Endodermal cell (in vitro differentiated cells): ENCODE data around the gene GNAL. TPM values are rescaled to one million over a fixed set of nuclear protein-coding genes. Genes with fewer than 3 reads are reported as not detected.
A peak's percentile ranks its signal among the peaks of the same experiment; 100 is the strongest.

Experiments
- DNase-seq: peaks from one replicate; pipeline ENCODE4 v3.0.0-alpha.2; 2017
- H3K27ac ChIP-seq: 2 replicates; pipeline ENCODE4 v1.5.1; 2013; ENCODE audit warnings: mild to moderate bottlenecking, low read depth, low read length, moderate library complexity
- H3K27me3 ChIP-seq: 2 replicates; pipeline ENCODE4 v1.6.1; 2013; ENCODE audit warnings: mild to moderate bottlenecking, low read length, moderate library complexity; ENCODE audit not compliant: insufficient read depth, control insufficient read depth, poor library complexity, severe bottlenecking
- H3K36me3 ChIP-seq: 2 replicates; pipeline ENCODE4 v1.7.0; 2013; ENCODE audit warnings: mild to moderate bottlenecking, low read length, moderate library complexity; ENCODE audit not compliant: control insufficient read depth, insufficient read depth
- H3K4me1 ChIP-seq: one replicate; pipeline ENCODE4 v1.7.0; 2013; ENCODE audit warnings: low read length; ENCODE audit not compliant: control insufficient read depth, insufficient read depth
- H3K4me3 ChIP-seq: 2 replicates; pipeline ENCODE4 v1.5.1; 2013; ENCODE audit warnings: mild to moderate bottlenecking, low read length, moderate library complexity
- H3K9ac ChIP-seq: 2 replicates; pipeline ENCODE4 v1.6.1; 2013; ENCODE audit warnings: mild to moderate bottlenecking, low read length, moderate library complexity; ENCODE audit not compliant: poor library complexity, severe bottlenecking; ENCODE audit errors: extremely low read depth
- H3K9me3 ChIP-seq: 2 replicates; pipeline ENCODE4 v1.6.1; 2013; ENCODE audit warnings: mild to moderate bottlenecking, low read length, moderate library complexity; ENCODE audit not compliant: control insufficient read depth
- H3K27ac Mint-ChIP-seq: 2 replicates; pipeline ENCODE4 v1.8.0; 2020; ENCODE audit warnings: mixed read lengths
- H3K27me3 Mint-ChIP-seq: 2 replicates; pipeline ENCODE4 v1.8.0; 2021; ENCODE audit warnings: mild to moderate bottlenecking, mixed read lengths; ENCODE audit not compliant: insufficient read depth
- H3K36me3 Mint-ChIP-seq: 2 replicates; pipeline ENCODE4 v1.8.0; 2020; ENCODE audit warnings: low read depth, mixed read lengths
- H3K4me1 Mint-ChIP-seq: 2 replicates; pipeline ENCODE4 v1.8.0; 2020; ENCODE audit warnings: mixed read lengths
- H3K4me3 Mint-ChIP-seq: 2 replicates; pipeline ENCODE4 v1.8.0; 2020; ENCODE audit warnings: mild to moderate bottlenecking, moderate library complexity, mixed read lengths
- H3K9me3 Mint-ChIP-seq: 2 replicates; pipeline ENCODE4 v1.8.0; 2020; ENCODE audit warnings: mild to moderate bottlenecking, mixed read lengths
- WGBS, 2 experiments: methylation state at CpG; one replicate each; pipeline versions ENCODE4 v1.1.5 to v1.1.7; 2013; ENCODE audit warnings: missing lambda C conversion rate in 2 of 2, mixed read lengths in 1 of 2; ENCODE audit not compliant: insufficient coverage in 1 of 2, insufficient read length in 1 of 2; 5-methylcytosine and 5-hydroxymethylcytosine counted together
- total RNA-seq, 2 donors: library from RNA; stranded (reverse); fragmentation: NEBNext Ultra II Directional in 1 of 2; extraction: Animal tissue kit (Norgen Biotek cat#: 25700) in 1 of 2; gene quantifications; 2 replicates in 1 of 2; 3 replicates in 1 of 2; pipeline ENCODE4 v1.2.1, GENCODE V29; 2021
- TF ChIP-seq, protein P1 (sequence below): fragments of 200-600 bp; sonication (generic); conservative IDR thresholded peaks from 2 replicates; pipeline ENCODE4 v1.5.0; 2021; ENCODE audit warnings: antibody characterized with exemption, mild to moderate bottlenecking

GNAL gene
- total RNA-seq, 2 donors from 2014 or later, result 37.9 to 58.2 TPM

DNA sequence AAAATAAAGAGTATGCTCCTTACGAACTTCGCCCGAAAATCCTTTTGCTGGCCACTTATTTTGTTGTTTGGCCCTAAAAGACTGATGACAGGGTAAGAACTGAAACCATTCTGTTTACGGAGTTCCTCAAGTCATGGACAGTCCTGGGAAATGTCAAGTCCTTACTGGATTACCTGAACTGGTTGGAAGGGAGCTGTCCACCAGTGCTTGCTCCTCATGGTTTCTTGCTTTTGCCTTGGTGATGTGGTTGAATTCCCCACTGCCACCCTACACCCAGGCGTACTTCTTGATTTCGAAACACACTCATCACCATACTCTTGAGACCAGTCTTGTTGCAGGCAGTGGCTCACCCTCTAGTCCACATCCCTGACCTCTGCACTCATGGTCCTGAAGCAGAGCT, 113.1 kb downstream of the GNAL start:
- no peak overlapping the region for H3K9ac ChIP-seq
- peaks cover 2% of the 10 kb centered on the region for H3K4me1 ChIP-seq
- no peaks in the 10 kb centered on the region for H3K36me3 ChIP-seq
- H3K36me3 Mint-ChIP-seq, result no peaks in the 10 kb centered on the region
- no peaks in the 10 kb centered on the region for H3K27me3 Mint-ChIP-seq
- H3K4me3 Mint-ChIP-seq, result no peak overlapping the region
- TF ChIP-seq, protein P1, sequence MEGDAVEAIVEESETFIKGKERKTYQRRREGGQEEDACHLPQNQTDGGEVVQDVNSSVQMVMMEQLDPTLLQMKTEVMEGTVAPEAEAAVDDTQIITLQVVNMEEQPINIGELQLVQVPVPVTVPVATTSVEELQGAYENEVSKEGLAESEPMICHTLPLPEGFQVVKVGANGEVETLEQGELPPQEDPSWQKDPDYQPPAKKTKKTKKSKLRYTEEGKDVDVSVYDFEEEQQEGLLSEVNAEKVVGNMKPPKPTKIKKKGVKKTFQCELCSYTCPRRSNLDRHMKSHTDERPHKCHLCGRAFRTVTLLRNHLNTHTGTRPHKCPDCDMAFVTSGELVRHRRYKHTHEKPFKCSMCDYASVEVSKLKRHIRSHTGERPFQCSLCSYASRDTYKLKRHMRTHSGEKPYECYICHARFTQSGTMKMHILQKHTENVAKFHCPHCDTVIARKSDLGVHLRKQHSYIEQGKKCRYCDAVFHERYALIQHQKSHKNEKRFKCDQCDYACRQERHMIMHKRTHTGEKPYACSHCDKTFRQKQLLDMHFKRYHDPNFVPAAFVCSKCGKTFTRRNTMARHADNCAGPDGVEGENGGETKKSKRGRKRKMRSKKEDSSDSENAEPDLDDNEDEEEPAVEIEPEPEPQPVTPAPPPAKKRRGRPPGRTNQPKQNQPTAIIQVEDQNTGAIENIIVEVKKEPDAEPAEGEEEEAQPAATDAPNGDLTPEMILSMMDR, result no peak
- H3K9me3 ChIP-seq, result no peaks in the 10 kb centered on the region
- H3K9me3 Mint-ChIP-seq, result no peaks in the 10 kb centered on the region
- DNase-seq, result no peak
- H3K27me3 ChIP-seq, result no peaks in the 10 kb centered on the region
- H3K4me3 ChIP-seq, result no peak overlapping the region
- no peak overlapping the region for H3K27ac ChIP-seq
- H3K4me1 Mint-ChIP-seq, result peaks cover 33% of the 10 kb centered on the region
- 86 to 87% methylated on average over 4 to 6 of the region's 6 CpGs for WGBS, 2 experiments
- no peak overlapping the region for H3K27ac Mint-ChIP-seq

DNA sequence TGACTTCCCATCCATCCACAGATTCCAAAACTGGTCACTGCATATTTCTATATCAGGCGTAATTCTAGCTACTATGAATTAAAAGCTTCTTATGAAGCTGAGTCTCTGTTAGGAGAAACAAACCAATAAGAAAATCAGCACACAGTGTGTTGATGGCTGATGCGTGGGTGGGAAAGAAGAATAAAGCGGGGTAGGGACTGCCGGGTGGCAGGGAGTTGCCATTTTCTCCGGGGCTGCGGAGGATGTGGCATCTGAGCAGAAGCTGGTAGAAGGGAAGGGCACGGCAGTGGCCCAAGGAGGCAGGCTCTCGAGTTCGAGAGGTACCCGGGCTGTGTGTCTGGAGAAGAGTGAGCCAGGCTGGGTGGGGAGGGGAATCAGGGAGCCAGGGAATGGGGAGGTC, 113.5 kb downstream of the GNAL start:
- Mint-ChIP-seq H3K4me1 (peaks cover 37% of the 10 kb centered on the region), H3K27ac (no peak overlapping the region)

GRCh38 chr18:11807233-11807632, 118.2 kb downstream of the GNAL start:
- DNase-seq, result peak; percentile 62
- Mint-ChIP-seq H3K4me3 (no peak overlapping the region), H3K4me1 (peaks cover 58% of the 10 kb centered on the region), H3K27me3 (no peaks in the 10 kb centered on the region), H3K36me3 (no peaks in the 10 kb centered on the region), H3K9me3 (no peaks in the 10 kb centered on the region), H3K27ac (peak overlapping the region; percentile 96)
- Histone ChIP-seq H3K27me3 (no peaks in the 10 kb centered on the region), H3K9ac (peak overlapping the region; percentile 52), H3K4me1 (peaks cover 20% of the 10 kb centered on the region), H3K9me3 (no peaks in the 10 kb centered on the region), H3K36me3 (peaks cover 3% of the 10 kb centered on the region), H3K27ac (peak overlapping the region; percentile 25), H3K4me3 (no peak overlapping the region)
- TF ChIP-seq, protein P1, result no peak
- WGBS, 2 experiments, result 92 to 95% methylated on average over 5 to 7 of the region's 7 CpGs

More for the DNA sequence above, 113.5 kb downstream of the GNAL start:
- H3K4me3 ChIP-seq, result no peak overlapping the region
- H3K36me3 ChIP-seq, result no peaks in the 10 kb centered on the region
- H3K27ac ChIP-seq, result no peak overlapping the region
- no peaks in the 10 kb centered on the region for H3K9me3 Mint-ChIP-seq
- H3K9ac ChIP-seq, result no peak overlapping the region
- no peaks in the 10 kb centered on the region for H3K27me3 Mint-ChIP-seq
- H3K4me1 ChIP-seq, result peaks cover 6% of the 10 kb centered on the region
- H3K27me3 ChIP-seq, result no peaks in the 10 kb centered on the region
- WGBS, 2 experiments, result 94% methylated on average over 5 to 10 of the region's 10 CpGs
- TF ChIP-seq, protein P1, result no peak
- H3K9me3 ChIP-seq, result no peaks in the 10 kb centered on the region
- DNase-seq, result no peak
- no peak overlapping the region for H3K4me3 Mint-ChIP-seq
- no peaks in the 10 kb centered on the region for H3K36me3 Mint-ChIP-seq
